Calu3 (cell line): ENCODE data around the gene HSPH1. TPM values are rescaled to one million over a fixed set of nuclear protein-coding genes. Genes with fewer than 3 reads are reported as not detected.

Experiments
- BruUV-seq: library from RNA; stranded (reverse); fragments of 400-500 nt; replicated peaks from 2 replicates; lab custom pipeline; 2021; lab: Mats Ljungman, UMichigan
- CTCF ChIA-PET: fragments of 300-600 bp; sonication (Branson Sonifier 250); formaldehyde crosslinking; loops from one replicate; lab custom pipeline; 2022; ENCODE audit warnings: antibody characterized with exemption; lab: Charles Lee
- DNase-seq: peaks from one replicate; pipeline ENCODE4 v3.0.0; 2022
- H3K27ac Mint-ChIP-seq: one replicate; pipeline ENCODE4 v1.8.0; 2022; ENCODE audit warnings: mixed read lengths; ENCODE audit not compliant: unreplicated experiment
- H3K27me3 Mint-ChIP-seq: one replicate; pipeline ENCODE4 v1.8.0; 2022; ENCODE audit warnings: mixed read lengths; ENCODE audit not compliant: unreplicated experiment
- H3K36me3 Mint-ChIP-seq: one replicate; pipeline ENCODE4 v1.8.0; 2022; ENCODE audit warnings: mild to moderate bottlenecking, moderate library complexity, mixed read lengths; ENCODE audit not compliant: insufficient read depth, unreplicated experiment
- H3K4me1 Mint-ChIP-seq: one replicate; pipeline ENCODE4 v1.8.0; 2022; ENCODE audit warnings: mild to moderate bottlenecking, low read depth, mixed read lengths; ENCODE audit not compliant: unreplicated experiment
- H3K4me3 Mint-ChIP-seq: one replicate; pipeline ENCODE4 v1.8.0; 2022; ENCODE audit warnings: mild to moderate bottlenecking, low read depth, moderate library complexity, mixed read lengths; ENCODE audit not compliant: unreplicated experiment
- H3K9me3 Mint-ChIP-seq: one replicate; pipeline ENCODE4 v1.8.0; 2022; ENCODE audit warnings: low read depth, mixed read lengths; ENCODE audit not compliant: unreplicated experiment
- intact Hi-C: fragments of 100-400 bp; cut with micrococcal nuclease; formaldehyde crosslinking; loops from one replicate; pipeline ENCODE4 v1.10.0; 2022; ENCODE audit not compliant: unreplicated experiment
- total RNA-seq: library from RNA; stranded (reverse); gene quantifications from 2 replicates; pipeline ENCODE4 v1.2.3, GENCODE V29; 2022
- TF ChIP-seq, protein P1 (sequence below): fragments of 200-600 bp; IDR thresholded peaks from one replicate; pipeline ENCODE4 v1.8.0; 2022; ENCODE audit warnings: antibody characterized with exemption; ENCODE audit not compliant: unreplicated experiment

The HSPH1 gene
- total RNA-seq, 1 experiment from 2014 or later: 216 TPM

DNA sequence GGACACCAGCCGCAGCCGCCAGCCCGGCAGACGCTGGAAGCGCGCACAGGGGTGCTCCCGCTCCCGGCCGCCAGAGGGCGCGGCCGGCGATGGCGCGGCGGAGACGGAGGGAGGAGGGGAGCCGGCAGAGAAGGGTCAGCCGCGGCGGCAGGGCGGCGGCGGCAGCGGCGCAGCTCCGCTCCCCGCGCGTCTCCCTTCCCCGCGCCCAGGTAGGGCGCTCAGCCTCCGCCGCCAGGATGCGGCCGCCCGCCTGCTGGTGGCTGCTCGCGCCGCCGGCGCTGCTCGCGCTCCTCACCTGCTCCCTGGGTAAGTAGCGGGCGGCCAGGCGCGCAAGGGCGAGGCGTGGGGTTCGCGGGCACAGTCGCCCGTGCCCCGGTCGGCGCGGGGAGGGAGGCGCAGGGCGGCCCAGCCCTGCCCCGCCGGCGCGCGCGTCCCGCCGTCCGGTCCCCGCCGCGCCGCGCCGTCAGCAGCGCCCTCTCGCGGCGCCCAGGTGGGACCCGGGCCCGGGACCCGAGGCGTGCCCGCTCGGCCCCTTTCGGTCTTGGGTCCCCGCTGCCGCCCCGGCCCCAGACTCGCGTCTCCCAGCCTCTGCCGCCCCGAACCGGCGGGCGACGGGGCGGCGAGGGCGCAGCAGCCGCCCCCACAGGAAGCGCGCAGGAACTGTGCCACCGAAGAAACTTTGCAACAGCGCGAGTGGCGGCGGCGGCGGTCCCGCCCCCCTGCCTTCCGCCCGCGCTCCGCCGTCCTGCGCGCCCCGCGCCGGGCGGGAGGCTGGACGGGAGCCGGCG, 38.3 kb upstream of the HSPH1 start, which contains the start of gene B3GLCT:
B3GLCT (plus strand) TSS at position 127 of the 788 bp plus-strand sequence; CDS start at position 237, 110 bp downstream.
- peaks cover 16% of the 10 kb centered on the region for H3K36me3 Mint-ChIP-seq
- intact Hi-C loops: no loop called here
- CTCF ChIA-PET: interaction anchor here (0.6 kb wide), 1 partner anchor 39 kb away, joined by 4 read pairs; no protein-coding TSS in a partner anchor
- H3K9me3 Mint-ChIP-seq: no peaks in the 10 kb centered on the region
- DNase-seq: peak; percentile 84
- TF ChIP-seq, protein P1, sequence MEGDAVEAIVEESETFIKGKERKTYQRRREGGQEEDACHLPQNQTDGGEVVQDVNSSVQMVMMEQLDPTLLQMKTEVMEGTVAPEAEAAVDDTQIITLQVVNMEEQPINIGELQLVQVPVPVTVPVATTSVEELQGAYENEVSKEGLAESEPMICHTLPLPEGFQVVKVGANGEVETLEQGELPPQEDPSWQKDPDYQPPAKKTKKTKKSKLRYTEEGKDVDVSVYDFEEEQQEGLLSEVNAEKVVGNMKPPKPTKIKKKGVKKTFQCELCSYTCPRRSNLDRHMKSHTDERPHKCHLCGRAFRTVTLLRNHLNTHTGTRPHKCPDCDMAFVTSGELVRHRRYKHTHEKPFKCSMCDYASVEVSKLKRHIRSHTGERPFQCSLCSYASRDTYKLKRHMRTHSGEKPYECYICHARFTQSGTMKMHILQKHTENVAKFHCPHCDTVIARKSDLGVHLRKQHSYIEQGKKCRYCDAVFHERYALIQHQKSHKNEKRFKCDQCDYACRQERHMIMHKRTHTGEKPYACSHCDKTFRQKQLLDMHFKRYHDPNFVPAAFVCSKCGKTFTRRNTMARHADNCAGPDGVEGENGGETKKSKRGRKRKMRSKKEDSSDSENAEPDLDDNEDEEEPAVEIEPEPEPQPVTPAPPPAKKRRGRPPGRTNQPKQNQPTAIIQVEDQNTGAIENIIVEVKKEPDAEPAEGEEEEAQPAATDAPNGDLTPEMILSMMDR: peak; percentile 65
- H3K4me1 Mint-ChIP-seq: peaks cover 12% of the 10 kb centered on the region
- peak within 1 kb of the TSS; percentile 76 for H3K4me3 Mint-ChIP-seq
- no peaks in the 10 kb centered on the region for H3K27me3 Mint-ChIP-seq
- H3K27ac Mint-ChIP-seq: no peak within 1 kb of the TSS
- no TSS peak for BruUV-seq

DNA sequence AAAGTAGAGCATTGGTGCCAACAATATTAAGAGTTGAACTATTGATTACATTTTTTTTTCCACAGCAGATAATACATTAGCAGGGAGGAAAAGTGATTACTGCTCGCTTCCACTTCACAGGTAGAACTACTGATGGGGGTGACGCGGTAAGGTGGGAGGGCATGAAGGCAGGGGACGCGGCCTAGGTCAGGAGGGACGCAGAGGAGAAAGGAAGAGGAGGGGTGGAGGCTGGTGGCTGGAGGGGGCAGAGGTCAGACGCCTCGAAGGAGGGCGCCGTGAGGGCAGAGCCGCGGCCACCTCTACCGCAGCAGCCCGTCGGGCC, 37.8 kb upstream of the HSPH1 start:
- intact Hi-C loops: no loop called here

DNA sequence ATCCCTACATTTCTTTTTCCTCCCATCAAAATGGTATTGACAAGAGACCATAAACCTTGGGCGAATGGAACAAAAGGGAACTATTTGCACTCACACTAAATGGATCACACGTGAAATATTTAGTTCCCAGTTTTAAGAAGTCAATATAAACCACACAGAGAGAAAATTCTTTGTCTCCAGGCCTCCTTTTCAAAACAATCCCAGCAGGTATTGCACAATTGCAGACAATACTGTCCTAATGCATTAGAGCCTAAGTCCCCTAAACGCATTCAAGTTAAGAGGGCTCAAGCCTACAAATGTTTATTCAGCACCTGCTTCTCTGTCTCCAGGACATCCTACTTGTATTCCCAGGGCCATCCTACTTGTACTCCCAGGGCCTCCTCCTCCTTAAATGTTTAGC, 36.8 kb upstream of the HSPH1 start:
- Mint-ChIP-seq H3K4me3 (no peak overlapping the region), H3K4me1 (no peaks in the 10 kb centered on the region), H3K36me3 (peaks cover 16% of the 10 kb centered on the region), H3K27ac (no peak overlapping the region), H3K9me3 (no peaks in the 10 kb centered on the region), H3K27me3 (no peaks in the 10 kb centered on the region)
- TF ChIP-seq, protein P1: no peak
- CTCF ChIA-PET: no interaction called here
- DNase-seq: no peak
- no TSS peak for BruUV-seq
- intact Hi-C loops: no loop called here

More for the DNA sequence above, 37.8 kb upstream of the HSPH1 start:
- DNase-seq: no peak
- Mint-ChIP-seq H3K36me3 (peaks cover 16% of the 10 kb centered on the region), H3K27me3 (no peaks in the 10 kb centered on the region), H3K9me3 (no peaks in the 10 kb centered on the region), H3K4me3 (peak overlapping the region; percentile 76), H3K27ac (no peak overlapping the region), H3K4me1 (peaks cover 6% of the 10 kb centered on the region)
- BruUV-seq: no TSS peak
- TF ChIP-seq, protein P1: no peak
- CTCF ChIA-PET: interaction anchor here (0.6 kb wide), 1 partner anchor 39 kb away, joined by 4 read pairs; no protein-coding TSS in a partner anchor

DNA sequence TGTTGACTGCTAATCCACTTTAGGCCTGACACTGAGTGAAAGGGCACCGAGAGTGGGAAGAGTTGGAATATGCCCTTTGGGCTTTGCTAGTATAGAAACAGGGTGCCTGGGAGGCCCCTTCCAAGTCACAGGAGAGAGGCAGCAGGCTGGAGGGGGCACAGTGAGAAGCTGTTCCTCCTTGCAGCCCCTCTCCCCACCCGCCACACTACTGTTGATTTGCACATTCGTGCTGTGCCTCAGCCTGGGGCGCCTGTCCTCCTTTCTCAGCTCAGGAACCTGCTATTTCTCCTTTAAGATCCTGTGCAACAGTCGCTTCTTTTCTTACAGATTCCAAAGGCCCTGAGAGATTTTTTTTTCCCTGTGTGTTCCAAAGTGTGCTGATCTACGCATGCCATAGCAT, 35.3 kb upstream of the HSPH1 start:
- CTCF ChIA-PET: no interaction called here
- Mint-ChIP-seq H3K4me1 (no peaks in the 10 kb centered on the region), H3K4me3 (no peak overlapping the region), H3K27ac (no peak overlapping the region), H3K27me3 (no peaks in the 10 kb centered on the region), H3K9me3 (no peaks in the 10 kb centered on the region), H3K36me3 (peaks cover 16% of the 10 kb centered on the region)
- no TSS peak for BruUV-seq
- TF ChIP-seq, protein P1: no peak
- intact Hi-C loops: no loop called here
- DNase-seq: no peak
